ENCODE data around the gene BEND6. TPM values are rescaled to one million over a fixed set of nuclear protein-coding genes. Genes with fewer than 3 reads are reported as not detected.

Gene BEND6
- total RNA-seq, 1 experiment from 2014 or later: 0.58 TPM

- peak; percentile 59 for DNase-seq
- ATAC-seq: peak; percentile 16; the same call in 1 of the 2 replicates
- H3K36me3 ChIP-seq (ENCODE audit: low read depth, low read length): no peaks in the 10 kb centered on the region; the same call in 1 of the 2 replicates
- peaks cover 46% of the 10 kb centered on the region for H3K4me1 ChIP-seq (ENCODE audit: insufficient read depth, low read length)
- no peaks in the 10 kb centered on the region for H3F3A ChIP-seq (ENCODE audit: low read length, unreplicated experiment)
- no peak overlapping the region for H3K9ac ChIP-seq (ENCODE audit: low read length)
- H3K27ac ChIP-seq (ENCODE audit: low read length): no peak overlapping the region
- H3K27me3 ChIP-seq (ENCODE audit: low read length): no peaks in the 10 kb centered on the region
- H3K9me3 ChIP-seq (ENCODE audit: low read length): no peaks in the 10 kb centered on the region
- H3K79me2 ChIP-seq (ENCODE audit: low read length): no peaks in the 10 kb centered on the region
- TF ChIP-seq EZH2 (IDR thresholded peaks at IDR 0.05; ENCODE audit: low read length, unreplicated experiment) (no peak), EZH2phosphoT487 (IDR thresholded peaks at IDR 0.05; ENCODE audit: borderline replicate concordance, low read length) (no peak), CTCF (conservative IDR thresholded peaks at IDR 0.05; ENCODE audit: low read depth, low read length) (no peak)
- peak overlapping the region; percentile 1 for H3K4me2 ChIP-seq (ENCODE audit: low read length)
- no peaks in the 10 kb centered on the region for H3K9me2 ChIP-seq (replicated peaks; ENCODE audit: low read length)
- H2AFZ ChIP-seq (ENCODE audit: low read length): no peak overlapping the region
- H3K4me3 ChIP-seq (ENCODE audit: low read length): no peak overlapping the region
- CTCF ChIA-PET: interaction anchor here (0.6 kb wide), 1 partner anchor 88 kb away, joined by 4 read pairs; no protein-coding TSS in a partner anchor
- no TSS peak for BruUV-seq (replicated peaks)
- intact Hi-C loops (cut with micrococcal nuclease): no loop called here
- POLR2A ChIA-PET (ENCODE audit: unreplicated experiment): interaction anchor here (0.6 kb wide), 1 partner anchor 46 kb away, joined by 3 read pairs; no protein-coding TSS in a partner anchor
- H4K20me1 ChIP-seq (ENCODE audit: low read length): no peaks in the 10 kb centered on the region
Observed at GRCh38 chr6:56906752-56907151, 48.2 kb upstream of the BEND6 start.

- H3K4me2 ChIP-seq (ENCODE audit: low read length): no peak overlapping the region
- ChIA-PET CTCF (no interaction called here), POLR2A (ENCODE audit: unreplicated experiment) (no interaction called here)
- H3K4me3 ChIP-seq (ENCODE audit: low read length): no peak overlapping the region
- TF ChIP-seq CTCF (conservative IDR thresholded peaks at IDR 0.05; ENCODE audit: low read depth, low read length): no peak
- TF ChIP-seq EZH2 (IDR thresholded peaks at IDR 0.05; ENCODE audit: low read length, unreplicated experiment): no peak
- no peak for TF ChIP-seq EZH2phosphoT487 (IDR thresholded peaks at IDR 0.05; ENCODE audit: borderline replicate concordance, low read length)
- no peaks in the 10 kb centered on the region for H3K36me3 ChIP-seq (ENCODE audit: low read depth, low read length)
- no peaks in the 10 kb centered on the region for H3K27me3 ChIP-seq (ENCODE audit: low read length)
- intact Hi-C loops (cut with micrococcal nuclease): no loop called here
- peak overlapping the region; percentile 19; the same call in 1 of the 2 replicates for H3K27ac ChIP-seq (ENCODE audit: low read length)
- peak; percentile 80 for ATAC-seq
- H2AFZ ChIP-seq (ENCODE audit: low read length): no peak overlapping the region
- H4K20me1 ChIP-seq (ENCODE audit: low read length): no peaks in the 10 kb centered on the region
- H3K9ac ChIP-seq (ENCODE audit: low read length): no peak overlapping the region
- no peaks in the 10 kb centered on the region for H3K9me3 ChIP-seq (ENCODE audit: low read length)
- H3K9me2 ChIP-seq (replicated peaks; ENCODE audit: low read length): no peaks in the 10 kb centered on the region
- no peaks in the 10 kb centered on the region for H3F3A ChIP-seq (ENCODE audit: low read length, unreplicated experiment)
- BruUV-seq (replicated peaks): no TSS peak
- H3K79me2 ChIP-seq (ENCODE audit: low read length): no peaks in the 10 kb centered on the region
- peak; percentile 77 for DNase-seq
- peaks cover 46% of the 10 kb centered on the region for H3K4me1 ChIP-seq (ENCODE audit: insufficient read depth, low read length)
Observed at GRCh38 chr6:56909115-56909907, 45.6 kb upstream of the BEND6 start.

GRCh38 chr6:56911847-56912246 is 43.1 kb upstream of the BEND6 start:
- CTCF ChIA-PET: no interaction called here
- peak; percentile 64 for DNase-seq

More at GRCh38 chr6:56911847-56912246, 43.1 kb upstream of the BEND6 start:
- Histone ChIP-seq H3K4me3 (ENCODE audit: low read length) (no peak overlapping the region), H3K9me2 (replicated peaks; ENCODE audit: low read length) (no peaks in the 10 kb centered on the region), H3K27ac (ENCODE audit: low read length) (no peak overlapping the region), H2AFZ (ENCODE audit: low read length) (no peak overlapping the region), H3K9ac (ENCODE audit: low read length) (no peak overlapping the region), H3F3A (ENCODE audit: low read length, unreplicated experiment) (no peaks in the 10 kb centered on the region), H3K79me2 (ENCODE audit: low read length) (no peaks in the 10 kb centered on the region), H3K36me3 (ENCODE audit: low read depth, low read length) (no peaks in the 10 kb centered on the region), H3K4me2 (ENCODE audit: low read length) (peak overlapping the region; percentile 17; the same call in 1 of the 2 replicates), H3K27me3 (ENCODE audit: low read length) (no peaks in the 10 kb centered on the region), H4K20me1 (ENCODE audit: low read length) (no peaks in the 10 kb centered on the region), H3K4me1 (ENCODE audit: insufficient read depth, low read length) (peaks cover 39% of the 10 kb centered on the region), H3K9me3 (ENCODE audit: low read length) (no peaks in the 10 kb centered on the region)
- POLR2A ChIA-PET (ENCODE audit: unreplicated experiment): interaction anchor here (0.6 kb wide), 1 partner anchor 27 kb away, joined by 3 read pairs; no protein-coding TSS in a partner anchor
- intact Hi-C loops (cut with micrococcal nuclease): no loop called here
- ATAC-seq: no peak; the same call in 1 of the 2 replicates
- TF ChIP-seq EZH2phosphoT487 (IDR thresholded peaks at IDR 0.05; ENCODE audit: borderline replicate concordance, low read length) (no peak), EZH2 (IDR thresholded peaks at IDR 0.05; ENCODE audit: low read length, unreplicated experiment) (no peak), CTCF (conservative IDR thresholded peaks at IDR 0.05; ENCODE audit: low read depth, low read length) (no peak)
- no TSS peak for BruUV-seq (replicated peaks)
